Measurements from ENCODE around the gene SAFB. TPM values are rescaled to one million over a fixed set of nuclear protein-coding genes. Genes with fewer than 3 reads are reported as not detected.

The SAFB gene
- total RNA-seq, 1 donor from 2014 or later: 143 TPM

DNA sequence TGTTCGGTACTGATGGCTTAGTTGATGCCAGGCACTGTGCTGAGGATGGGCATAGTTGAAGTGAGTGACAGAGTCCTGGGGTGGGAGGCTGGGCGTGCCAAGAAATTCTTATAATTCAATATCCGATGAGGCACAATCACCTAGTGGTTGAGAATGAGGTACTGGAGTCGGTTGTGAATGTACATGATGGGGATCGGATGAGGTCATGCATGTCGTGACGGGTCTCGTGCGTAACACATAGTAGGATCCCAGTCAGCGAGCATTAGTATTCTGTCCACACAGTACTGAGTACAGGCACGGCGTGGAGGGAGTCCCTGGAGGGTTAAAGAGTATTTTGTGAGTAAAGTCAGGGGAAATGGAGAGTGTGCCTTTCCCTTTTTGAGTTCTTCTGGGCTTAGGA, 2.8 kb downstream of the SAFB start:
- intact Hi-C loops (cut with micrococcal nuclease): no loop called here
- no peak for DNase-seq
- Mint-ChIP-seq H3K36me3 (ENCODE audit: low read depth) (peaks cover 68% of the 10 kb centered on the region), H3K4me3 (peak overlapping the region; percentile 100), H3K4me1 (peaks cover 57% of the 10 kb centered on the region), H3K27ac (peak overlapping the region; percentile 56), H3K27me3 (peaks cover 3% of the 10 kb centered on the region), H3K9me3 (peaks cover 4% of the 10 kb centered on the region)

DNA sequence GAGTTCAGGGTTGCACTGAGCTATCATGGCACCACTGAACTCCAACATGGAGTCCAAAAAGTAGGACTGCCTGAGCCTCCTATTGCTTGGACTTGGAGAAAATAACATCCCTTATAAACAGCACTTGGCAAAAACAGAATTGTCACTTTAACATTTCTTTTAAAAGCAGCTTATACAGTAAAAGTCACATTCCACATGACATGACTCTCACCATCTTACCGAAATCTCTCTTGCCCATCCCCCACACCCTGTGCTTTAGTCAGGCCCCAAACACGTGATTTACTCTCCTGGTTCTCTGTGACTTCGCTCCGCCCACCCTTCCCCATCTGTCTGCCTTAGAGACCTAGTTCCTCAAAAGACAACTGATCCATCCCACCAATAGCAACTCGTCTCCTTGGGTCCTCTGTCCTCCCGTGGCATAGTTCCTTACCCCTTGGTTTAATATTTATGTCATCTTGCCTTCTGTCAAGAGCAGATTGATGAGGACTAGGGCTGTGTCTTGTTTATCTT, 4.6 kb downstream of the SAFB start:
- Mint-ChIP-seq H3K27ac (peak overlapping the region; percentile 41), H3K9me3 (peaks cover 4% of the 10 kb centered on the region), H3K4me3 (peak overlapping the region; percentile 60), H3K27me3 (peaks cover 3% of the 10 kb centered on the region), H3K4me1 (peaks cover 59% of the 10 kb centered on the region), H3K36me3 (ENCODE audit: low read depth) (peaks cover 72% of the 10 kb centered on the region)
- DNase-seq: peak; percentile 70
- intact Hi-C loops (cut with micrococcal nuclease): no loop called here

DNA sequence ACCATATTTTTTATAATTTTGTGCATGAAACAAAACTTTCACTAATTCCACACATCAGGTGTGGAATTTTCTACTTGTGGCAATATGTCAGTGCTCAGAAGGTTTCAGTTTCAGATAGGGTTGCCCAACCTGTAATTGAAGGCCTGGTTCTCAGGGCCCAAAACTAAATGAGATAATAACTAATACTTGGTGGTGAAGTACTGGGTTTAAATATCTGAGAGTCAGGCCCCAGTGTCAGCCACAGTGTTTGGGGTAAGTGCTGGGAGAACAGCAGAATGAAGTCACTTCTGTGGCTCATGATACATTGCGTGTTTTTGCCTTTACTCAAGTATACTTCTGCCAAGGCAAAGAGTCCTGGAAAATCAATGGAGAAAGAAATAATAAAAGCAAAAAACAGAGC, 5.6 kb downstream of the SAFB start:
- Mint-ChIP-seq H3K4me3 (peak overlapping the region; percentile 44), H3K36me3 (ENCODE audit: low read depth) (peaks cover 69% of the 10 kb centered on the region), H3K27ac (peak overlapping the region; percentile 34), H3K27me3 (no peaks in the 10 kb centered on the region), H3K4me1 (peaks cover 59% of the 10 kb centered on the region), H3K9me3 (no peaks in the 10 kb centered on the region)
- DNase-seq: no peak
- intact Hi-C loops (cut with micrococcal nuclease): no loop called here

DNA sequence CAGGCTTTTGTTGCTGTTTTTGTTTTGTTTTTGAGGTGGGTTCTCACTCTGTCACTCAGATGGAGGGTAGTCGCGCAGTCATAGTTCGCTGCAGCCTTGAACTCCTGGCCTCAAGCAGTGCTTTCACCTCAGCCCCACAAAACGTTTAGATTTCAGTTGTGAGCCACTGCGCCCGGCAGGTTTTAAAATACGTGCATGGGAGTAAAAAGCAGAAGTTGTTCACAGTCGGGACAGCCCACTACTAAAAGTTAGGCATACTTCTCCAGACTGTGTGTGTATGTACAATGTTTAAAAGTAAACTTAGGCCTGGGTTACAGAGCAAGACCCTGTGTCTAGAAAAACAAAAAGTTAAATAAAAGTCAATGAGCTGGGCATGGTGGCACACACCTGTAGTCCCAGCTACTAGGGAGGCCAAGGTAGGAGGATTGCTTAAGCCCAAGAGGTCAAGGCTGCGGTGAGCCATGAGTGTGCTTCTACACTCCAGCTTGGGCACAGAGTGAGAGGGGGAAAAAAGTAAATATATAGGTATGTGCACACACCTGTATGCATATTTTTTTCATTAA, 6.1 kb downstream of the SAFB start:
- Mint-ChIP-seq H3K4me1 (peaks cover 59% of the 10 kb centered on the region), H3K27ac (peak overlapping the region; percentile 29), H3K4me3 (peak overlapping the region; percentile 44), H3K27me3 (no peaks in the 10 kb centered on the region), H3K9me3 (no peaks in the 10 kb centered on the region), H3K36me3 (ENCODE audit: low read depth) (peaks cover 67% of the 10 kb centered on the region)
- intact Hi-C loops (cut with micrococcal nuclease): no loop called here
- no peak for DNase-seq

DNA sequence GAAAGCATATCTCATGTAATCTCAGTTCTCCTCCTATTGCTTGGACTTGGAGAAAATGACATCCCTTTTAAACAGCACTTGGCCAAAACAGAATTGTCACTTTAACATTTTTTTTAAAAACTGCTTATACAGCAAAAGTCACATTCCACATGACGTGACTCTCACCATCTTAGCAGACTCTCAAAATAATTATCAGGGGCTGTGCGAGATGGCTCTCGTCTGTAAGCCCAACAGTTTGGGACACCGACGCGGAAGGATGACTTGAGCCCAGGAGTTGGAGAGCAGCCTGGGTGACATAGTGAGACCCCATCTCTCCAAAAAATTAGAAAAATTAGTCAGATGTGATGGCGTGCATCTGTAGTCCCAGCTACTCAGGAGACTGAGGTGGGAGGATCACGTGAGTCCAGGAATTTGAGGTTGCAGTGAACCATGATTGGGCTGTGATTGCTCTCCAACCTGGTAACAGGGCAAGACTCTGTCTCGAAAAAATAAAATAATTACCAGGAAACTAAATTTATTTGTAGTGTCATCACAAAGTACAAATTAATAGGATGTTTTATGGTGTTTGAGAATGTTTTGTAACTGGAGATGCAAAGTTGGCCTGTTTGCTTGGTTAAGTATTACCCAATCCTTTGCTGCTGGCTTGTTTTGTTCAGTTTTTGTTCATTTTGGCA, 8.8 kb downstream of the SAFB start:
- intact Hi-C loops (cut with micrococcal nuclease): no loop called here
- H3K4me3 Mint-ChIP-seq: no peak overlapping the region
- no peak overlapping the region for H3K27ac Mint-ChIP-seq
- H3K36me3 Mint-ChIP-seq (ENCODE audit: low read depth): peaks cover 50% of the 10 kb centered on the region
- H3K9me3 Mint-ChIP-seq: no peaks in the 10 kb centered on the region
- H3K4me1 Mint-ChIP-seq: peaks cover 48% of the 10 kb centered on the region
- no peak for DNase-seq
- no peaks in the 10 kb centered on the region for H3K27me3 Mint-ChIP-seq

DNA sequence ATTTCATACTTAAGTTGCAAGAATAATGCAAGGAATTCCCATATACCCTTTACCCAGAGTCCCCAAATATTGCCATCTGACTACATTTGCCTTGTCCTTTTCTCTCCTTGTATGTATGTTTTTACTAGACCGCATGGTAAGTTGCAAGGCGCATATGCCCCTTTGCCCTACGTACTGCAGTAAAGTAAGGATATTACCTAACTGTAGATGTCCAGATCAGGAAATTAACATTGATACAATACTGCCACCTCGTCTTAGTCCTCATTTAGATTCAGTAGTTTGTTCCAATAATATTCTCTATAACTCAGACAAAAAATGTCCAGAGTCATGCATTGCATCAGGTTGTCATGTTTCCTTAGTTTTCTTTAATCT, 9.3 kb downstream of the SAFB start:
- Mint-ChIP-seq H3K36me3 (ENCODE audit: low read depth) (peaks cover 48% of the 10 kb centered on the region), H3K27ac (no peak overlapping the region), H3K9me3 (no peaks in the 10 kb centered on the region), H3K4me3 (no peak overlapping the region), H3K4me1 (peaks cover 48% of the 10 kb centered on the region), H3K27me3 (no peaks in the 10 kb centered on the region)
- intact Hi-C loops (cut with micrococcal nuclease): no loop called here
- no peak for DNase-seq

DNA sequence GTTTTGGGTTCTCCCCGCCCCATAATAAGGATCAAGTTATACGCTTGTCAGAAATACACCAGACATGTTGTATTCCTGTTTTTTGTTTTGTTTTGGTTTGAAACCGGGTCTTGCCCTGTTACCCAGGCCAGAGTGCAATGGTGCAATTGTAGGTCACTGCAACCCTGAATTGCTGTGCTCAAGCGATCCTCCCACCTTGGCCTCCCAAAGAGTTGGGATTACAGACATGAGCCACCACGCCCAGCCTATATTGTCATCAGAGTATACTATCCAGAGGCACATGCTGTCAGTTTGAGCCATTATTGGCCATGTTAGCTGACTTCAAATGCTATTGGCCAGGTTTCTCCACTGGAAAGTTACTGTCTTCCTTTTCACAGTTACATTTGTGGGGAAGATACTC, 9.8 kb downstream of the SAFB start:
- Mint-ChIP-seq H3K36me3 (ENCODE audit: low read depth) (peaks cover 44% of the 10 kb centered on the region), H3K4me3 (no peak overlapping the region), H3K27ac (no peak overlapping the region), H3K27me3 (no peaks in the 10 kb centered on the region), H3K4me1 (peaks cover 45% of the 10 kb centered on the region), H3K9me3 (no peaks in the 10 kb centered on the region)
- intact Hi-C loops (cut with micrococcal nuclease): no loop called here
- no peak for DNase-seq

DNA sequence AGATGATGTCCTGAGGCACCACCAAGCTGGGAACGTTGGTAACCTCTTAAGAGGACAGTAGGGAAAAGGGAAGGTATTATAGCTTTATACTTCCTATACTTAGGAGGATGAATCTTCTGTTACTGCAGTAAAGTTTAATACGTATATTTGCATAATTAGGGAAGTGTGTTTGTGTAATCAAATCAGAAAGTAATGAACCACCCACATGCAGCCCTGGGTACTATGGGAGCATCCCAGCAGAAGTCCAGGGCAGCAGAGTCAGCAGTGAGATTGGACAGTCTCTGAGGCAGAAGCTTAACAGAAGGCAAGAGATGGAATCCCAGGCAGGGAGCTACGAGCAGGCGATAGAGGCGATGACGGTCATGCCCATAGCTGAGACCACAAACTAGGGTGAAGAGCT, 12.5 kb downstream of the SAFB start:
- peaks cover 28% of the 10 kb centered on the region for H3K4me1 Mint-ChIP-seq
- H3K27ac Mint-ChIP-seq: no peak overlapping the region

DNA sequence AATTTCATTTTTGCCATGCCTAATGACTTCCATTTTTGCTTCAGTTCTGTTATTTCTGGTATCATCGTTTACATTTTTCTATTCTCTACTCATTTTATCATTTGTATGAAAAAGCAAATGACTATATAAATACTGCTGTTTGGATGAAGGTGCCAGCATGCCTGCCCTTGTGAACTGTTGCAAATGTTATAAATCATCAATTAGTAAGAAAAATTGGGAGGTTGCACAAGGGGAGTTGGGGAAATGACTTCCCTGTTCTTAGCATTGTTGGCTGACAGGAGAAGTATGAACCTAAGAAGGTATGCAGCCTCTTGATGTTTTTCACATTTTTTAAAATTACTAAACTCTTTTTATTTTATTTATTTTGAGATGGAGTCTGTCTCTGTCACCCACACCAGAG, 15.1 kb downstream of the SAFB start:
- DNase-seq: no peak
- H3K27me3 Mint-ChIP-seq: no peaks in the 10 kb centered on the region
- no peaks in the 10 kb centered on the region for H3K9me3 Mint-ChIP-seq
- H3K27ac Mint-ChIP-seq: no peak overlapping the region
- H3K4me3 Mint-ChIP-seq: no peak overlapping the region
- peaks cover 30% of the 10 kb centered on the region for H3K36me3 Mint-ChIP-seq (ENCODE audit: low read depth)
- intact Hi-C loops (cut with micrococcal nuclease): no loop called here
- peaks cover 19% of the 10 kb centered on the region for H3K4me1 Mint-ChIP-seq

More for the DNA sequence above, 12.5 kb downstream of the SAFB start:
- H3K9me3 Mint-ChIP-seq: no peaks in the 10 kb centered on the region
- intact Hi-C loops (cut with micrococcal nuclease): no loop called here
- H3K27me3 Mint-ChIP-seq: no peaks in the 10 kb centered on the region
- no peak overlapping the region for H3K4me3 Mint-ChIP-seq
- DNase-seq: no peak
- H3K36me3 Mint-ChIP-seq (ENCODE audit: low read depth): peaks cover 29% of the 10 kb centered on the region

DNA sequence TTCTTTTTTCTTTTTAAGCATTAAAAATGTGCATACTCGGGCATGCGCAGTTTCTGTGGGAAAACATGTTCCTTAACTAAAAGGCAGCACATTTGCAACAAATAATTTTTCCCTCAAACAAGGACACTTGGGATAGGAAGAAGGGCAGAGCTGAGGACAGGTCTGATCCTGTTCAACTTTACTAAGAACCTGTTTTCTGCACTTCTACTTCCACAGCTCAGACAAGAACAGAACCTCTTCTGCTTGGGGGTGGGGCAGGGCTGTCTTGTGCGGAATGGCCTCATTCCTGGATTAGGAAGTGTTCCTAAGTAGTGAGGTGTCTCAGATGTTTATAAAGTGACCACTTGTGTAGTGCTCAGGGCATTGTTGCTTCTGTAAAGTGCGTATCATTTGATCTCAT, 18.3 kb downstream of the SAFB start:
- Mint-ChIP-seq H3K4me1 (peaks cover 11% of the 10 kb centered on the region), H3K4me3 (no peak overlapping the region), H3K36me3 (ENCODE audit: low read depth) (peaks cover 51% of the 10 kb centered on the region), H3K9me3 (no peaks in the 10 kb centered on the region), H3K27ac (no peak overlapping the region), H3K27me3 (no peaks in the 10 kb centered on the region)
- DNase-seq: no peak
- intact Hi-C loops (cut with micrococcal nuclease): no loop called here

DNA sequence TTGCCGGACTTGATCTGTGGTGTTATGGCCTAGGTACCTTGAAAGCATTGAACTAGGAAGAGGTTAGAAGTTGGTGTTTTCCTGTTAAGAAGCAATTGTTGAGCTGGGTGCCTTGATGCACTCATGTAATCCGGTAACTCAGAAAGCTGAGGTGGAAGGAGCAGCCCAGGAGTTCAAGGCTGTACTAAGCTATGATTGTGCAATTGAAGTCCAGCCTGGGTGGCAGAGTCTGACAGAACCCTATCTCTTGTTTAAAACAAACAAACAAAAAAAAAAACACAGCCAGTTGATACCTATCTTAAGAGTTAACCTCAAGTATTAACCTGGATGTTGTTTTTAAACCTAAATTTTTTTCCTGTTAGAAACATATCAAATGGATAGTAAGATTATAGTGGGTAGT, 19.3 kb downstream of the SAFB start:
- intact Hi-C loops (cut with micrococcal nuclease): no loop called here
- H3K9me3 Mint-ChIP-seq: no peaks in the 10 kb centered on the region
- H3K27ac Mint-ChIP-seq: no peak overlapping the region
- H3K4me1 Mint-ChIP-seq: peaks cover 11% of the 10 kb centered on the region
- H3K36me3 Mint-ChIP-seq (ENCODE audit: low read depth): peaks cover 60% of the 10 kb centered on the region
- H3K27me3 Mint-ChIP-seq: no peaks in the 10 kb centered on the region
- no peak for DNase-seq
- no peak overlapping the region for H3K4me3 Mint-ChIP-seq

DNA sequence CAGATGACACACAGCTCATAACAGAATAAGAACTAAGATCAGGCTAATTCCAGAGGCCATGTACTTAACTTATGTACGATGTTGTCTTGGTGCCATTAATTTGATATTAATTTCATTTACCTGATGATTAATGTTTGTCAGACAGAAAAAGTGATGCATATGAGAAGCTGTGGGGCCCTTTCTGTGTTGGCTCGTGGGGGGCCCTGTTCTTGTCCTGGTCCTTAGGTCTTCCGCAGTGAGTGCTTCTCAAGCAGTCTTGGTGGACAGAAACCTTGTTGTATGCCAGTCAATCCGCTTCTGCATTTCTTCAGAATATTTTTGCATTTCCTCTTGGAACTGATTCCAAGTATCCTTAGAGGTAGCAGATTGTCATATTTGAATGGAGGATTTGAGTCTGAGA, 20.2 kb downstream of the SAFB start:
- Mint-ChIP-seq H3K4me3 (no peak overlapping the region), H3K4me1 (peaks cover 11% of the 10 kb centered on the region), H3K36me3 (ENCODE audit: low read depth) (peaks cover 68% of the 10 kb centered on the region), H3K27ac (no peak overlapping the region), H3K27me3 (no peaks in the 10 kb centered on the region), H3K9me3 (no peaks in the 10 kb centered on the region)
- DNase-seq: no peak
- intact Hi-C loops (cut with micrococcal nuclease): no loop called here

DNA sequence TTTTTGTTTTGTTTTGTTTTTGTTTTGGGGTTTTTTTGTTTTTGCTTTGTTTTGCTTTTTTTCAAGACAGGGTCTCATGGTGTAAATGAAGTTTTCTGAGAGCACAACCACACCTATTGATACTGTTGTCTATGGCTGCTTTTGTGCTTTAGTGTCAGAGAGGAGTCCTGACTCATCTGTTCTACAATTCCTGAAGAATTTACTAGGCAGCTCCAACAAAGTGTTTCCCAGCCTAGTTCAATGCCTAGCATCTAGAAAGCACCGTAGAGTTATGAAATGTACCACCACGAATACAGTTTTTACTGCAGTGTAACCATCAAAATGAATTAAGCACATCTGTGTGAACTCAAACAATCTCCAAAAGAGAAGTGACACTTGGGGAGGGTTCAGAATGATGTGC, 21.2 kb downstream of the SAFB start:
- H3K4me1 Mint-ChIP-seq: peaks cover 9% of the 10 kb centered on the region
- intact Hi-C loops (cut with micrococcal nuclease): no loop called here
- peaks cover 71% of the 10 kb centered on the region for H3K36me3 Mint-ChIP-seq (ENCODE audit: low read depth)
- H3K4me3 Mint-ChIP-seq: no peak overlapping the region
- no peaks in the 10 kb centered on the region for H3K9me3 Mint-ChIP-seq
- no peaks in the 10 kb centered on the region for H3K27me3 Mint-ChIP-seq
- no peak overlapping the region for H3K27ac Mint-ChIP-seq
- DNase-seq: no peak

DNA sequence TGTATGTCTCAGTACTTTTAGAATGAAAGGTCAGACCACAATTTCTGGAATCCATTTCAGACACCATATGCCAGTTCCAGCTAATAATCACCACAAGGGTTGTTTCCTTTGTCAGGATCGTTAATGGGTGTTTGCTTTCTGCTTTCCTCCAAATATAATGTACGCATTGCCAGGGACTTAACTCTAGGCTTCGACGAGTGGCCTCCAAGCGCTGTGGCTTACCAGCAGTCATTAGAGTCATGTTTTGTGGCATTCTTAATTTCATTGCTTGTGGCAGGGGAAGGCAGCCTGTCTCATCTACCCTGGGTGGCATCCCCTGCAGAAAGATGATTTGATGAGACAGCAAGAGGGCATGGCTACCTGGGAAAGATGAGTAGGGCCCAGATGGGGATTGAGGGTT, 22.5 kb downstream of the SAFB start:
- Mint-ChIP-seq H3K9me3 (no peaks in the 10 kb centered on the region), H3K27ac (no peak overlapping the region), H3K27me3 (no peaks in the 10 kb centered on the region), H3K4me3 (no peak overlapping the region), H3K4me1 (peaks cover 9% of the 10 kb centered on the region), H3K36me3 (ENCODE audit: low read depth) (peaks cover 74% of the 10 kb centered on the region)
- intact Hi-C loops (cut with micrococcal nuclease): no loop called here
- DNase-seq: no peak

DNA sequence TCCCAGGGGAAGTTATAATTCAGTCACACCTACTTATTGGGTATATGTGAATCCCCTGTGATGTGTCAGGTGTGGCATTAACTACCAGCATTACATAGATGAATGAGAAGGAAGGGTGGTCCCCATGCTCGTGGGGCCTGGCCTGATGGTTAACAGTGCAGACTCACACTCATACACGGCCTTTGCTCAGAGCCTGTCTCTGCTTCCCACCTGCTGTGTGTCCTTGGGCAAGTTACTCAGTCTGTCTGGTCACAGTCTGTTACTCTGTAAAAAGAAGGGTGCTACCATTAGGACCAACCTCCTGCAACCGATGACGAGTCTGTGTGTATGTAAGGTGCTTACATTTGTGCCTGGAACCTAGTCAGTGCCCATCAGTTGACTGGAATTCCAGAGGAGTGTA, 23.8 kb downstream of the SAFB start:
- H3K4me3 Mint-ChIP-seq: no peak overlapping the region
- H3K4me1 Mint-ChIP-seq: peaks cover 4% of the 10 kb centered on the region
- no peaks in the 10 kb centered on the region for H3K9me3 Mint-ChIP-seq
- H3K36me3 Mint-ChIP-seq (ENCODE audit: low read depth): peaks cover 80% of the 10 kb centered on the region
- H3K27me3 Mint-ChIP-seq: no peaks in the 10 kb centered on the region
- no peak overlapping the region for H3K27ac Mint-ChIP-seq
- intact Hi-C loops (cut with micrococcal nuclease): no loop called here
- DNase-seq: no peak
